ENCODE results near the gene SLC6A19.

SLC6A19 gene

GRCh38 chr5:1209896-1210776, 8.7 kb downstream of the SLC6A19 start:
- no peak for DNase-seq

DNA sequence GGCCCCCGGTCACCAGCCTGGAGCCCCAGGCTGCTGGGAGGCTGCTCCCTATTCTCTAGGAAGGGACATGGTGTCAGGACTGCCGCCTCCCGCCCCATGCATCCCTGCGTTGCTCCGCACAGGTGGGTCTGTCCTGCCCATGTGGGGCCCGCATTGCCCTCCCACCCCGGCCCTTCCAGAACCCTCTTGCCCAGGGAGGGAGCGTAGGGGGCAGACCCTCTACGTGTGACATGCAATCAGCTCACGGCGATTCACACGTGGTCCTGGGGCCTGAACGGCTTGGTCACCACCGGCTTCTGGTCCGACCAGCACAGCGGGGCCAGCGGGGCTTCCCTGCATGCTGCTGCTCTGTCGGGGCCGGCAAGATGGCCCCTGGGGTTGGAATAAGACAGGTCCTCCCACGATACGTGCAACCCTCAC, 9.4 kb downstream of the SLC6A19 start:
- no peak for DNase-seq

DNA sequence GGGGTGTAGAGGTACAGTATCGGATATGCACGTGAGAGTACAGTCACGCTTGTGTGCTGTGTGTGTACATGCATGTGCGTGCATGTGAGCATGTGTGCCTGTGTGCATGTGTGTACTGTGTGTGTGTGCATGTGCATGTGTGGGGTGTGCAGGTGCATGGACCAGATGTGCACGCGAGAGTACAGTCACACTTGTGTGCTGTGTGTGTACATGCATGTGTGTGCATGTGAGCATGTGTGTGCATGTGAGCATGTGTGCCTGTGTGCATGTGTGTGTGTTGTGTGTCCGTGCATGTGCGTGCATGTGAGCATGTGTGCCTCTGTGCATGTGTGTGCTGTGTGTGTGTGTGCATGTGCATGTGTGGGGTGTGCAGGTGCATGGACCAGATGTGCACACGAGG, 10.3 kb downstream of the SLC6A19 start:
- DNase-seq: no peak

DNA sequence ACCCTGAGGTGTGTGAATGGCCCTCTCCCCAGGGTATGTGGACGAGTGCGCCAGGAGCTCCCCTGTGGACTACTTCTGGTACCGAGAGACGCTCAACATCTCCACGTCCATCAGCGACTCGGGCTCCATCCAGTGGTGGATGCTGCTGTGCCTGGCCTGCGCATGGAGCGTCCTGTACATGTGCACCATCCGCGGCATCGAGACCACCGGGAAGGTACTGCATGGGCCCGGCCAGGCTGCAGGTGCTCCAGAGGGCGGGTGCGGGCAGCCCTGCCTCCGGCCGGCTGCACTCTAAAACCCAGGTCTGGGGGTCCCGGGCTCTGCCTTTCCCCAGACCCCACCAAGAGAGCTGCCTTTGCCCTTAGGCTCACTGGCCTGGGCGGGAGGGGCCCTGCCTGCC, 10.9 kb downstream of the SLC6A19 start:
- DNase-seq: no peak

DNA sequence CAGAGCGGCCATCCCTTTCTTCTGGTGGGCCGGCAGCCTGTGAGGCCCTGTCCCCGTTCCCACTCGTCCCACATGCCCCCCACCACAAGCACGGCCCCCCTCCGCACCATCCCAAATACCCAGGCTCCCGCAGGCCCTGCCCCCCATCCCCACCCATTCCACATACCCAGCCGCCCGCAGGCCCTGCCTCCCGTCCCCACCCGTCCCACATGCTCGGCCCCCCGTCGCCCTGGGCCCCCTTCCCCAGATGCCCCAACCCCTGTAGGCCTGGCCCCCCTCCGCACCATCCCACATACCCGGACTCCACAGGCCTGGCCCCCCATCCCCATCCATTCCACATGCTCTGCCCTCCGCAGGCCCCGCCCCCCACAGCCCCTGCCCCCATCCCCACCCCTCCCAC, 11.5 kb downstream of the SLC6A19 start:
- no peak for DNase-seq

- no peak for DNase-seq
Measured at GRCh38 chr5:1213508-1214162, 12.2 kb downstream of the SLC6A19 start.

DNA sequence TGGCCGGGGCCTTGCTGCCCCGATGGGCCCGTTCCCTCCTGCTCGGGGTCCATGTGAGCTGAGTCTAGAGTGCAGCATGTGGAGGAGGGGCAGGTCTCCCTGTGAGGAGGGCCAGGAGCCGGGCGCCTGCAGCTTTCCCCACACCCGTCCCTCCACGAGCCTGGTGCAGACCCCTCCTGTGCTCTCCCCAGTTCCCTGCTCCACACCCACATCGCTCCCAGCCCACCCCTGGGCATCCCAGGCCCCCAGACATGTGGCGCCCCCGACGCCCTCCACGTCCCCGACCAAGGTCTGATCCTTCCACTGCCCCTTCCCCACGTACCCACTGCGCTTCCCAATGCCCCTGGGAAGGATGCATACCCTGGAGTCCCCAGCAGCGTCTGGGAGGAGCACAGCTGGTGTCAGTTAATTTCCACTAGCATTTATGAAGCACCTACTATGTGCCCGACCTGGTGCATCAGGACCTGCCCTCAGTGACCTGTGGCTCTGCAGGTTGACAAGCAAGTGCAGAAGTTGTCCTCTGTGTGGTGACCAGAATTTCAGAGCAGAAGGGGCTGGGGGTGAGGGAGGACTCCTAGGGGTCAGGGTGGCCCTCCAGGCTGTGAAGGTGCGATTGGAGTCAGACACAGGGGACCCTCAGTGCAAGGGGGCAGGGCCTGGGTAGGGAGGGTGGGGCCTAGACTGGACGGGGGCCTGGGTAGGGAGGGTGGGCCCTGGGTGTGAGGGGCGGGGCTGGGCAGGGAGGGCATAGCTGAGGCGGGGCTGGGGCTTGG, 13.0 kb downstream of the SLC6A19 start:
- DNase-seq: no peak

DNA sequence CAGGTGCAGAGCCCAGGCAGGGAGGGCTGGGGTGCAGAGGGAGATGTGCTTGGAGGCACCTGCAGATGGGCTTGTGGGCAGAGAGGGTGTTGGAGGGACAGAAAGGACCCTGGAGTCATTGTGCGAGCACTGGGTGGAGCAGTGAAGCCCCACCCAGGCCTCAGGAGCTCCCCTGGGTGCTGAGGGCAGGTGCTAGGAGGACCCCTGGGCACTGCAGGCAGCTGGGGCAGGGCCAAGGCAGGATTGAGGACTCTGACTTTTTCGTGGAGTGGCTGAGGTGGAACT, 13.5 kb downstream of the SLC6A19 start:
- no peak for DNase-seq

DNA sequence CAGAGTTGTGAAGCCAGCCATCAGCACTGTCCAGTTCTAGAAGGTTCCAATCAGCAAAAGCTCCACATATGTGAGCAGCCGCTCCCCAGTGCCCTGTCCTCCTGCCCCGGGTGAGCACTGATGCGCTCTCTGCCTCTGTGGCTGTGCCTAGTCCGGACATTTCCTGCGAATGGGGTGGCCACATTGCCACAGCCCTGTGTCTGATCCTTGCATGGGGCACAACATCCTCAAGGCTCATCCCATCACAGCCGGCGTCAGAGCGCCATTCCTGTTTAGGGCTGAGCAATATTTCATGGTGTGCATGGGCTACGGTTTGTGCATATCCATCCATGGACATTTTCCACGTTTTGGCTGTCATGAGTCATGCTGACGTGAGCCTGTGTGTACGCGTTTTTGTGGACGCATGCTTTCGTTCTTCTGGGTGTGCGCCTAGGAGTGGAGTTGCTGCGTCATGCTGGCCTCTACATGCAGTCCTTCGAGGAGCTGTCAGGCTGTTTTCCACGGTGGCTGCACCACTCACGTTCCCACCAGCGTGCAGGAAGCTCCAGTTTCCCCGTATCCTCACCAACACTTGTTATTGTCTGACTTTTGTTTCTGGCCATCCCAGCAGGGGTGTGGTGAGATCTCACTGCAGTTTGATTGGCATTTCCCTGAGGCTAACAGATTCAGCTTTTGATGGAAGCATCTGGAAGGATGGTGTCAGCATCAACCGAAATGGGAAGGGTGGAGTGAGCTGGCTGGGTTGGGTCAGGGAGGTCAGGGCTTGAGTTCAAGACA, 14.1 kb downstream of the SLC6A19 start:
- DNase-seq: no peak

- no peak for DNase-seq
Measured at GRCh38 chr5:1216211-1216917, 15.0 kb downstream of the SLC6A19 start.

GRCh38 chr5:1216918-1217295, 15.5 kb downstream of the SLC6A19 start:
- DNase-seq: no peak

GRCh38 chr5:1217596-1218206, 16.3 kb downstream of the SLC6A19 start:
- DNase-seq: no peak

DNA sequence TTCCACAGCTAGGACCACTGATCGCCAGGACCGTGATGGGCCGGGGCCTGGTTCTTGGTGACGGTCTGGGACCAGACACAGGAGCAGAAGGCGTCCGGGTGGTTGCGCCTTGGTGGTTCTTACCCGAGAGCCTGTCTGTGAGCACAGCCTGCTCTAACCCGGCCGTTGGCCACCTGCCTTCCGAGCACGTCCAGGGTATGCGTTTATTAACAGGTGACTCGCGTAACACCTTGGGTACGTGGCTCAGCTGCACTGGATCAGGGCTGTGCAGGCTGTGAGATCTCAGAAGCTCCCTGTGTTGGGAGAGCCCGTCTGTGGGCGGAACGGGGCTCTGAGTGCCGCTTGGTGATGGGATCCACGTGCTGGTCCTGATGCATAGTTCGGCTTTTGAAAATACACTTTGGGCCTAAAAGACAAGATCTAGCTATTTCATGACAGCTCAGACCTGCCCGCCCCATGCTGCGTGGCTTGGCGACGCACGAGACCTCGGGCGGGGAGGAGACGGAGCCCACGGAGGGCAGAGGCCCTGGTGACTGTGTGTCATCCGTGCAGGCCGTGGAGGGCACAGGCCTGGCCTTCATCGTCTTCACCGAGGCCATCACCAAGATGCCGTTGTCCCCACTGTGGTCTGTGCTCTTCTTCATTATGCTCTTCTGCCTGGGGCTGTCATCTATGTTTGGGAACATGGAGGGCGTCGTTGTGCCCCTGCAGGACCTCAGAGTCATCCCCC, 17.1 kb downstream of the SLC6A19 start:
- DNase-seq: no peak

DNA sequence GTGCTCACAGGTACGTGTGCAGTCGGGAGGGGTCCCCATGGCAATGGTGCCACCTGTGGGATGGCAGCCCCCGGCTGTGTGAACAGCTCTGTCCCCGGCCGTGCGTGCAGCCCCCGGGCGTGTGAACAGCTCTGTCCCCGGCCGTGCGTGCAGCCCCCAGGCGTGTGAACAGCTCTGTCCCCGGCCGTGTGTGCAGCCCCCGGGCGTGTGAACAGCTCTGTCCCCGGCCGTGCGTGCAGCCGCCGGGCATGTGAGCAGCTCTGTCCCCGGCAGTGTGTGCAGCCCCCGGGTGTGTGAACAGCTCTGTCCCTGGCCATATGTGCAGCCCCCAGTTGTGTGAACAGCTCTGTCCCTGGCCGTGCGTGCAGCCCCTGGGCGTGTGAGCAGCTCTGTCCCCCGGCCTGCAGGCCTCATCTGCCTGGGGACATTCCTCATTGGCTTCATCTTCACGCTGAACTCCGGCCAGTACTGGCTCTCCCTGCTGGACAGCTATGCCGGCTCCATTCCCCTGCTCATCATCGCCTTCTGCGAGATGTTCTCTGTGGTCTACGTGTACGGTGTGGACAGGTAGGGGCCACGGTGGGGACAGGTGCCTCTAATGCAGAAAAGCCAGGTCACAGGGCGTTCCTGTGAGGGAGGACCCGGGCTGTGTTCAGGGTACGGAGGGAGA, 17.8 kb downstream of the SLC6A19 start:
- DNase-seq: no peak

DNA sequence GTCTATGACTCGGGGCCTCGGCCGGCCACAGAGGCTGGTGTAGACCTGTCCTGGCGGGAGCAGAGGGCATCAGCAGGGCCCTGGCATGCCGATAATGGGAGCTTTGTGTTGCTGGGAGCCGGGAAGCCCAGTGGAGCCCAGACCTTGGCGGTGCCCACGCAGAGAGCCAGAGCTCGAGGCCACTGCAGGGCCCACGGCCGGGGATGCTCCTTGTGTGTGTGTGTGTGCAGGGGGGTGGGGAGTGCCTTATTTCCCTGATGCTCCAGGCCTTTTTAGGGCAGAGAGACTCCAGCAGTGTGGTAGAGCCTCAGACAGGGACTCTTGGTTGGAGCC, 18.3 kb downstream of the SLC6A19 start:
- DNase-seq: no peak

- no peak for DNase-seq
Measured at GRCh38 chr5:1220351-1220750, 19.0 kb downstream of the SLC6A19 start.

GRCh38 chr5:1220831-1221230, 19.4 kb downstream of the SLC6A19 start:
- DNase-seq: no peak

DNA sequence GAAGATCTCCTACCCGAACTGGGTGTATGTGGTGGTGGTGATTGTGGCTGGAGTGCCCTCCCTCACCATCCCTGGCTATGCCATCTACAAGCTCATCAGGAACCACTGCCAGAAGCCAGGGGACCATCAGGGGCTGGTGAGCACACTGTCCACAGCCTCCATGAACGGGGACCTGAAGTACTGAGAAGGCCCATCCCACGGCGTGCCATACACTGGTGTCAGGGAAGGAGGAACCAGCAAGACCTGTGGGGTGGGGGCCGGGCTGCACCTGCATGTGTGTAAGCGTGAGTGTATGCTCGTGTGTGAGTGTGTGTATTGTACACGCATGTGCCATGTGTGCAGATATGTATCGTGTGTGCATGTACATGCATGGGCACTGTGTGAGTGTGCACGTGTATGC, 20.3 kb downstream of the SLC6A19 start:
- no peak for DNase-seq

GRCh38 chr5:1222147-1222546, 20.8 kb downstream of the SLC6A19 start:
- no peak for DNase-seq

DNA sequence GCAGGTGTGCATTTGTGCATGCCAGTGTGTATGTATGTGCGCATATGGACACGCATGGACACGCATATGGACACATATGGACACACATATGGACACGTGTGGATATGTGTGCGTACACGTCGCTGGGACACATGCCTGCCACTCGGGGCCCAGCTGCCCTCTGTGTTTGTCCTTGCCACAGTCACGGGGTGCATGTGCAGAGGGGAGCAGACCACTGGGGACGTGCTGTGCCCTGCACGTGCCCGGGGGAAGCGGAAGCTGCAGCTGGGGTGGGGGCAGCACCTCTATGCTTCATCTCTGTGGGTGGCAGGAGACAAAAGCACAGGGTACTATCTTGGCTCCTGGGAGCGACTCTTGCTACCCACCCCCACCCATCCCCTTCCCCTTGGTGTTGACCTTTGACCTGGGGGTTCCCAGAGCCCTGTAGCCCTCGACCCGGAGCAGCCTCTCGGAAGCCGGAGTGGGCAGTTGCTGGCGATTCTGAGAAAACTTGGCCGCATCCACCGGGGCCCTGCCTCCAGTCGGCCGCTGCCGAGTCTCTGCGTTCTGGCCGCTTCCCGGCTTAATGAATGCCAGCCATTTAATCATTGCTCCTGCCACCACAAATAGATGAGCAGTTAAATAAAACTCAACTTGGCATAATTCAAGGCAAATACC, 21.4 kb downstream of the SLC6A19 start:
- no peak for DNase-seq

Data from suppressor macrophage (primary cell).